GM18517 (cell line): ENCODE data around the gene SHISAL2B.
"Not testable (repeated sequence)": the region's sequence is repeated elsewhere in the genome, so short reads cannot be mapped to it uniquely, and the experiment has no call there.

ENCODE experiments used
- ATAC-seq: cut with Tn5 transposase; IDR thresholded peaks from one replicate; pipeline ENCODE4 v1.9.1; 2021; ENCODE audit warnings: mild to moderate bottlenecking, moderate library complexity; ENCODE audit not compliant: unreplicated experiment

SHISAL2B gene

DNA sequence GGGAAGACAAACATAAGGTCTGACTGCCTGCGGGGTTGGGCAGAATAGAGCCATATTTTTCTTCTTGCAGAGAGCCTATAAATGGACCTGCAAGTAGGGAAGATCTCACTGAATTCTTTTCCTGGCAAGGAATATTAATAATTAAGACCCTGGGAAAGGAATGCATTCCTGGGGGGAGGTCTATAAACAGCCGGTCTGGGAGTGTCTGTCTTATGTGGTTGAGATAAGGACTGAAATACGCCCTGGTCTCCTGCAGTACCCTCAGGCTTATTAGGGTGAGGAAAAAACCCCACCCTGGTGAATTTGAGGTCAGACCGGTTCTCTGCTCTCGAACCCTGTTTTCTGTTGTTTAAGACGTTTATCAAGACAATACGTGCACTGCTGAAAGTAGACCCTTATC is 6.1 kb downstream of the SHISAL2B start:
- not testable (repeated sequence) for ATAC-seq

DNA sequence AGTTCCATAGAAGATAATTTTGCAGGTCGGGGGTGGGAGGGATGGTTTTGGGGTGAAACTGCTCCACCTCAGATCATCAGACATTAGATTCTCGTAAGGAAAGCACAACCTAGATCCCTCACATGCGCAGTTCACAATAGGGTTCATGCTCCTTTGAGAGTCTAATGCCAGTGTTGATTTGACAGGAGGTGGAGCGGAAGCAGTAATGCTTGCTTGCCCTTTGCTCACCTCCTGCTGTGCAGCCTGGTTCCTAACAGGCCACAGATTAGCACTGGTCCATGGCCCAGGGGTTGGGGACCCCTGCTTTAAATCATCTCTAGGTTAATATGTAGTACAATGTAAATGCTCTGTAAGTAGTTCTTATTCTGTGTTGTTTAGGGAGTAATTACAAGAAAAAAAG is 10.5 kb downstream of the SHISAL2B start:
- ATAC-seq = no peak

- not testable (repeated sequence) for ATAC-seq
Measured at GRCh38 chr5:64706074-64706473, 15.8 kb downstream of the SHISAL2B start.

- no peak for ATAC-seq
Measured at GRCh38 chr5:64707191-64707590, 16.9 kb downstream of the SHISAL2B start.

DNA sequence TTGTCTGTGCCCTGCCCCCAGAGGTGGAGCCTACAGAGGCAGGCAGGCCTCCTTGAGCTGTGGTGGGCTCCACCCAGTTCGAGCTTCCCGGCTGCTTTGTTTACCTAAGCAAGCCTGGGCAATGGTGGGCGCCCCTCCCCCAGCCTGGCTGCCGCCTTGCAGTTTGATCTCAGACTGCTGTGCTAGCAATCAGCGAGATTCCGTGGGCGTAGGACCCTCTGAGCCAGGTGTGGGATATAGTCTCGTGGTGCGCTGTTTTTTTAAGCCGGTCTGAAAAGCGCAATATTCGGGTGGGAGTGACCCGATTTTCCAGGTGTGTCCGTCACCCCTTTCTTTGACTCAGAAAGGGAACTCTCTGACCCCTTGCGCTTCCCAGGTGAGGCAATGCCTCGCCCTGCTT is 24.2 kb downstream of the SHISAL2B start:
- not testable (repeated sequence) for ATAC-seq

- no peak for ATAC-seq
Measured at GRCh38 chr5:64722588-64722987, 32.3 kb downstream of the SHISAL2B start.

GRCh38 chr5:64727150-64727549 is 36.8 kb downstream of the SHISAL2B start:
- no peak for ATAC-seq

DNA sequence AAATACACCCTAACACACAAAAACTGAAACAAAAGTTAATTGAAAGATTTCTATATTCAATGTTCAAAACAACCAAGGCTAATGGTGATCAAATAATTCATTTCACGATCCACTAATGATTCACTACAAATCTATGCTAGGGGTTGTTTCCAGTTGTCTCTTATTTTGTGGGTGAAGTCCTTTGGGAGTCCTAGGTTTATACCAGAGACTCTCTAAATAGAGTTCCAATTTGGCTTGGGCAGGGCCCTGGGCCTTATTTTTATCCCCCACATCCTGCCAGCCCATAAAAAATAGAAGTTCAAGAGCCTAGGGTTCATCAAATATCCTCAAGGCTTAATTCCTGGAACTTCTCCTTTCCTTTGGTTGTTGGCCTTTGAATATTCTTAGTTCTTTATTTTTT is 52.1 kb downstream of the SHISAL2B start:
- ATAC-seq = no peak

- no peak for ATAC-seq
Measured at GRCh38 chr5:64742821-64743220, 52.5 kb downstream of the SHISAL2B start.

GRCh38 chr5:64744914-64745313 is 54.6 kb downstream of the SHISAL2B start:
- ATAC-seq = no peak

- no peak for ATAC-seq
Measured at GRCh38 chr5:64746446-64746845, 56.1 kb downstream of the SHISAL2B start.

DNA sequence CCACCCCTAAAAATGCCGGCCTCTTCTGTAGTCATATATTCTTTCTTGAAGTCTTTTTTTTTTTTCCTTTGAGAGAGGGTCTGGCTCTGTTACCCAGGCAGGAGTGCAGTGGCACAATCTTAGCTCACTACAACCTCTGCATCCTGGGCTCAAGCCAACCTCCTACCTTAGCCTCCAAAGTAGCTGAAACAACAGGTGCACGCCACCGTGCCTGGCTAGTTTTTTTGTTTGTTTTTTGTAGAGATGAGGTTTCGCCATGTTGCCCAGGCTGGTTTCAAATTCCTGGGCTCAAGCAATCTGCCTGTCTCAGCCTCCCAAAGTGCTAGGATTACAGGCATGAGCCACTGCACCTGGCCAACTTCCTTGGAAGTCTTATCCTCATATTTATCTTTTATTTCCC is 59.1 kb downstream of the SHISAL2B start:
- ATAC-seq = no peak

- no peak for ATAC-seq
Measured at GRCh38 chr5:64754066-64754465, 63.8 kb downstream of the SHISAL2B start.

DNA sequence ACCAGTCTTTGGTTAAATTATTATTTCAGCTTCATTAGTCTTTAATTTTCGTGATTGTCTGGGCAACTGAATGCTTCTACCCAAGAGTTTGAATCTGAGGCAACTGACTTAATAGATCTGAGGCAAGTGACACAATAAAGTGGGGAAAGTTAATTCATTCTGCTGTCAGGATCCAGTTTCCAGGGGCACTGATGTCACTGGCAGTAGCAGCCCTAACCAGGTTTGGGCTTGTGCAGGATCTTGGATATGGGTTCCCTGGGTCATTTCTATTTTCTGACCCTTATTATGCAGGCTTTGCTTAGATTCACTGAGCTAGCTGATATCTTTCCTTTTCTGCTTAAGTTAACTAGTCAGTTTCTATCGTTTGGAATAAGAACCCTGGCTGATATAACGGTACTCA is 68.6 kb downstream of the SHISAL2B start:
- no peak for ATAC-seq

DNA sequence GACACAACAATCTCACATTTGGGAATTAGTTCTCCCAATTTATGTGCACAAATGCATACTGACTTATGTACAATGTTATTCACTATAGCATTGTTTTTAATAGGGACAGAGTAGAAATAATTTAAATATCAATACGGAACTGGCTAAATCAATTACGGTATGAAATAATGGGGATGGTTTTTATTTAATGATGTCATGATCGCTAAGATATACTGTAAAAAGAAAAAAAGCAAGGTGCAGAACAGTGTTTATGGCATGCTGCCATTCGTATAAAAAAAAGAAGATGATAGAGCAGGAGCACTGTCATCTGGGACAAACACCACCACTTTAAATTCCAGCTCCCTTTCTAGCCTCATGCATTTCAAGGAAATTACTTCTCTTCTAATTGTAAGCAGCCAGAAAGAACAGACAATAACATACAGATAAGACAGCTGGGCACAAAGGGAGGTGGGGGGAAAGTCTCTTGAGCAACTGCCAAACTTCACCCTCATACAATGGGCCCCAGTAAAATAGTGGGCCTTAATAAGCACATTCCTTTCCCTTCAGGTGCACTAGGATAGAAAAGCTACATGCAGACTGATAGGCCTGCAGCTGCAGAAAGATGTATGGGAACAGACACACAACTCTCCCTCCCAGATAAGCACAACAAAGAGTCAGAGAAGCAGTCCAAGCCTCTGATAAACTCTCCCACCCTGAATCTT is 69.8 kb downstream of the SHISAL2B start:
- ATAC-seq = no peak

DNA sequence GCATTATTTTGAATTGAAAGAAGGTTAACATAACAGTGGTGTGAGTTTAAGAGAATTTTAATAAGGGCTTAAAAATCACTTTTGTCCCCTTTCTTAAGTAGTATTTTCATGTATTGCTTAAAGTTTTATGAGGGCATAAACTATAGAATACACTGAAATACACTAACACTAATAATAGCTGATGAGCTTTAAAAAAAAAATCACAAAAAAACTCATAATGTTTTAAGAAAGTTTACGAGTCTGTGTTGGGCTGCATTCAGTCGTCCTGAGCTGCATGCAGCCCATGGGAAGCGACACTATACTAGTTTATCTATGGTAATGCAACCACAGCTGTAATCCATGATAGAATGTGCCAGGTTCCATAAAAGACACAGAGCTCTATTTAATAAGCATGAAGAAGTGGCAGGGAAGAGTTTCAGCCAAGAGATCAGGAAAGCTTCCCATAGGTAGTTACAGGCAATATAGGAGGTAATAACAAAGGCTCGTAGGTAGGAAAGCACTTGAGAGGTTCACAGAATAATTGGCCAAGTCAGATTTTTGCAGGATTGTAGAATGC is 73.7 kb downstream of the SHISAL2B start:
- no peak for ATAC-seq

DNA sequence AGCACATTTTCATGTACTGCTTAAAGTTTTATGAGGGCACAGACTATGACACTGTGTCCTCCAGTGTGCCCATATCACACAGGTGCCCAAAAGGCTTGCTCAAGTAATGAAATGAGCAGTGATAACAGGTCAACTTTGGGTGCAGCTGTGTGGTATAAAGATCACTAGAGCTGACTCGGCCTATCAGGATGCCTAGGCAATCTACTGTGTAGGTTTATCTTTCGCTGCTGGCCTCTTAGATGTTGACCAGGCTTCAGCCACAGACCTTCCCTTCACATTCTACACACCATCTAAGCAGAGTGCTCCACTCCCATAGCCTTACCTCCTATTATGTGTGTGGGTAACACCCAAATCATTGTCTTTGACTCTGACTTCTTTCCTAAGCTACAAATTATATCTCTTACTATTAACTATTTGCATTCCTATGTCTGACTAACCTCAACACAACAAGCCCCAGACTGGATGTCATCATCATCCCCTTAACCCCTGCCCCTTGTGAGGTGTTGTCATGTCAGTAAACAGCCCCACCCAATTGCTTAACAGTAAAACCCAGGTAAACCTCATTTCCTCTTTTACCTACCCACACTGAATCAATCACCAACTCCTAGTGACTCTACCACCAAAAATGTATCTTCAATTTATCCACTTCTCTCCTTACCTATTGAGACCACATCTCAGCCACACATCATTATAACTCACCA is 75.7 kb downstream of the SHISAL2B start:
- no peak for ATAC-seq

GRCh38 chr5:64766941-64767340 is 76.6 kb downstream of the SHISAL2B start:
- no peak for ATAC-seq
